HG03066 (cell line): ENCODE measurements around the gene ITGA3.
"Not testable (repeated sequence)": the region's sequence is repeated elsewhere in the genome, so short reads cannot be mapped to it uniquely, and the experiment has no call there.

Experiments used
- ATAC-seq: cut with Tn5 transposase; IDR thresholded peaks from one replicate; pipeline ENCODE4 v1.9.1; 2021; ENCODE audit warnings: low read depth; ENCODE audit not compliant: unreplicated experiment

The ITGA3 gene

DNA sequence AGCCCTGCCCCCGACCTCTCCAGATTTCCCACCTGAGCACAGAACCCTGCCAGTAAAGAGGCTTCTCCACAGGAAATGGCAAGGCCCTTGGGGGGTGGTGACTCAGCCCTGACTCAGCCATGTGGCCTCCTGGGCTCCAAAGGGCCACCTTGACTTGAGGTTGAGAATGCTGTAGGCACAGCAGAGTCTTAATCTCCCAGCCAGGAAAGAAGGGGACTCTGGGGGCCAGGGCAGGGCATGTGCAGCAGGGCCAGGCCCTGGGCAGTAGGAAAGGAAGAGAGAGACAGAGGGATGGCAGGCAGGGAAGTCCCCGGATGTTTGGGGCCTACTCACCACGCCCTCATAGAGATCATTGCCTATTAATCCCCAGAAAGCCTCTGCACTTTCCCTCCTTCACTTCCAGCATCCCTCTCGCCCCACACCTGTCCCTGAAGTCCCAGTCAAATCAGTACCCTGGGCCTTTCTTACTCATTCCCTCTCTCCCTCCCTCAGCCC lies 4.8 kb upstream of the ITGA3 start:
- no peak for ATAC-seq

DNA sequence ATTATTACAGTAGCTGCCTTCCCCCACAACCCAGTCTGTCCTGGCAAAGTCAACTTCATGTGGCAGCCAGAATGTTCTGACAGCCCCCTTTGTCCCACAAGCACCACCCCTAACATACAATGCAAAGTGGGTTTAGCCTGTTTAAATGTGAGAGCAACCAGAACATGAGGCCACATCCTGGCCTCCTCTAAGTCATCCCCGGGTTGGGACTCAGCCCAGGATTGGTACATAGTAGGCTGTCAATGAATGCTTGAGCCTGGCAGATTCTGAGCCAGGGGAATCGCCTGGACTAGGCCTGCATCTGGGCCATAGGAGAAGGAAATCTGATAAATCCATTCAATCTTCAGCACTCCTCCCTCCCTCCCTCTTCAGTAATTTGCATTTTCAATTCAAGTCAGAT lies 4.3 kb upstream of the ITGA3 start:
- ATAC-seq, result no peak

DNA sequence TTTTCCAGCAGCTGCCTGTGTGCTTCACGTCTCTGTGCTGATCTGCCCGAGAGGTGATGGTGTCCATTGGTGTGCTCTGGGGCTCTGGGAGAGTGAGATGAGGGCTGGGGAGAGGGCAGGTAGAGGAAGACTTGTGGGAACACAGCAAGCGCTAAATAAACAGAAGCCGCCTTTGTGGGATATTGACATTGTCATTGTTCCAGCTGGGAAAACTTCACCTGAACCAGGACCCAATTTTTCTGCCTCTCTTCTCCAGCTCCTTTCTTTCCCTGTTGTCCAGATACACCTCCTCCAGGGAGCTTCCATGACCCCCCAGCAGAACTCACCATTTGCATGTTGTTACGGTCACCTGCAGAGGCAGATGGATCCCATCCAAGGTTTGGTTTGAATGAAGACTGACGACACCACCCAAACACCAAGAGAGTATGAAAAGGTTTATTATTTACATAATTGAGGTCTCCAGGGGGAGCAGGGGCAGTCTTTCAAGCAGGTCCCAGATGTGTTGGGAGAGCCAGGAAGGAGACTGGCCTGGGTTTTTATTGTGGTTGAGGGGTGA lies 3.6 kb upstream of the ITGA3 start:
- ATAC-seq, result no peak

DNA sequence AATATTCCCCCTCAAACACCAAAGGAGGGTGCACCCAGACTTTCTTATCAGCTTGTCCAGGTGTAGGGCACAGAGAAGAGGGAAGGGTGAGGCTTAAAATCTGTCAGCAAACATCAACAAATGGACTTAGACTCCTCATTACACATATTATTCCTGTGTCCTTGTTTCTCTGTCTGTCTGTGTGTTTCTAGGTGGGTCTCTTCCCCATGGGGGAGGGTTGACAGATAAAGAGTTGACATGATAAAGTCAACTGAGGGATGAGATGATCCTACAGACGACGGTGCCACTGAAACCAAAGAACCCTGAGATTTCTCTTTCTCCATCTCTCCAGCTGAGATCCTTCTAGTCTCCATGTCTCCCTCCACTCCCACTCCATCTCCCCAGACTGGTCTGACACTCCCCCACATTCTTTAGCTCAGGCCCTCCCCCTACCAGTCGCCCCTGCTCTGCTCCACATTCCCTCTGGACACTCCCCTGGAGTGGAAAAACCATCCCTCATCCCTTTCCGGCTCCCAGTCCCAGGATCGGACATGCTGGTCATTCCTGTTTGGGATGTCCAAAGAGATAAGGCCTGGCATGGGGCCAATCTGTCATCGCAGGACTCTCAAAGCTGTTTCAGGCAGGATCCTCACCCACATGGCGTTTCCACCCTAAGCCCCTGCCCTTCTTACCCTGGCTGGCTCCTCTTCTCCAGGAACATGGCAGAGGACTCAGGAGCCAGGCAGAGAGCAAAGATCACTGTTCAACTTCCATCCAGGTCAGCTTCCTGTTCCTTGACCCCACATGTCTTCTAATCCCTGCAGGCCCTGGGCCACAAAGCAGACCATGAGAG lies 2.9 kb upstream of the ITGA3 start:
- ATAC-seq, result no peak

DNA sequence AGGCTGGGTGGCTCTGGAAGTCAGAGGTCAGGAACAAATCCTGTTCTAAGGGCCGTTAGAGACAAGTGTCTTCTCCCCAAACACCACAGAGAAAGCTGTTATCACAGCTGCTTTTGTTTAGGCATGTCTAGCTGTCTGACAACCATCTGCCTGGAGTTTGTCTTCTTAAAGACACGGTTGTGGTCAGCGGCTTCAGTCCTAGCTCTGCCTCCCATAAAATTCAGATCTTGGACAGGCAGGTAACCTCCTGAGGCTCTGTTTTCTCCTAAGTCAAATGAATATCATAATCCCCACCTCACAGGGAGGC lies 2.3 kb upstream of the ITGA3 start:
- ATAC-seq, result no peak

DNA sequence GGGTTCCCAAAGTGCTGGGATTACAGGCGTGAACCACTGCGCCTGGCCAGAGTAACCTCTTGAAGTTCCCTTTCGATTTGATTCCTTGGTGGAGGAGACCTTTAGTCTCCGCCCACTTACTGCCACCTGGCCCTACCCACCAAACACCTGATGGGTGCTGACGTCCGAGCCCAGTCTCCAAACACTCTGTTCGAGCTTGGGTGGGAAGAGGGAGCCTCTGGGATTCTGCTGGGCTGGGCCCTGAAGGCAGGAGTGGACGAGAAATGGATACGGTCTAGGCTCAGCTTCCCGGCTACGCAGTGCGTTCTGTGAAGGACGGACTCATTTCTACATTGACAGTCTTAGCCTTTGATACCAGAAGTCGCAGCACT lies 870 bp upstream of the ITGA3 start:
- ATAC-seq, result no peak

DNA sequence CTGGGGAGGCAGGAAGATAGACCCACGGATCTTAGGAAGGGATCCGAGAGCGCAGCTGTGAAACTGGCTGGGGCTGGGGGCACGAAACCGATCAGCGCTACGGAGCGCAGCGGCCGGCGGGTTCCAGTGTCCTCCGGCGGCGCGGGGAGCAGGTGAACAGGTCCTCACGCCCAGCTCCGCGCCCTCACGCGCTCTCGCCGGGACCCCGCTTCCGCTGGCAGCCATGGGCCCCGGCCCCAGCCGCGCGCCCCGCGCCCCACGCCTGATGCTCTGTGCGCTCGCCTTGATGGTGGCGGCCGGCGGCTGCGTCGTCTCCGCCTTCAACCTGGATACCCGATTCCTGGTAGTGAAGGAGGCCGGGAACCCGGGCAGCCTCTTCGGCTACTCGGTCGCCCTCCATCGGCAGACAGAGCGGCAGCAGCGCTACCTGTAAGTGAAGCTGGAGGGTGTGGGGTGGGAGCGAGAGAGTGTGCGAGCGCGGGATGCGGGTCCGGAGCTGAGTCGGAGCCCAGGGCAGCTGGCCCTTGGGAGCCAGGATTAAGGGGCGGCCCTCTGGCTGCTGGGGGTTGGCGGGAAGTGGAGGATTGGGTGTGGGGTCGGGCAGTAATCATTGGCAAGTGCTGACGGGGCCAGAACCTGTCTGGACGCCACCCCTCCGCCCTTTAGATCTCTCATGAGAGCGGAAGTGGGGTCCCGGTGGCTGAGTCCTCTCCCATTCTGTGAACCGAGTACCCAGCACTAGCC lies 479 bp downstream of the ITGA3 start:
- no peak for ATAC-seq

DNA sequence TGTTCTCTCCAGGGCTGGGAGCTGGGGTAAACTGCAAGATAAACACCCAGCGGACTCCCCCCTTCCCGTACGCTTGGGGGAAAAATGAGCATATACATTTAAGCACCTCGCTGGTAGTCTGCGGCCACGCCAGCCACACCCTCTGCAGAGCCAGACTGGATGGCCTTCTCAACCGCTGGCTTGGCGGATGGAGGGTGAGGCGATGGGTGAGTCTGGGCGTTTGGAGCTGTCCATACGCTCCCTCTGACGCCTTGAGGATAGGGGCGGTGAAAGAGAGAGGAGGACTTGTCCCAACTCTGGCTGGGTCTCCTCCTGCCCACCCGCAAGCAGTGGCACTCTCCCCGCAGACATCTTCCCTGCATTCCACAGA lies 1.0 kb downstream of the ITGA3 start:
- no peak for ATAC-seq

DNA sequence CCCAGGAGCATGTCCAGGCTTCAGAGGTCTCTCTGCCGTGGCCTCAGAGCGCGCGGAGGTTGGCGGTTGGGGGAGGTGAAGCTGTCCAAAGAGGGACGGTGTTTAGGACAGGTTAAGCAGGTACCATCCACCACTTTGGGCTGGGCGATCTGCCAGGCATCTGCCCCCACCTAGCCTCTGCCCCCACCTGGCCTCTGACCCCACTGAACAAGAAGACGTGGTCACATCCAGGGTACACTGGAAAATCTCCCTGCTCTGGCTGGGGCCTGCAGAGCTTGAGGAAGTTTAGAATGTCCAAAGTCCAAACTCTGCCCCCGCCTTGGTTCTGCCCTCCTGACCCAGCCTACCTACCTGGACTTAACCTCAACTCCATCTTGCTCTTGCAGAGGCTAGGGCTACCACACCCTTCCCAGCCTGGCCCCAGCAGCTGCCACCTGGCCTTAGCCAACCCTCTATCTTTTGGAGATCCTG lies 1.6 kb downstream of the ITGA3 start:
- ATAC-seq, result no peak

DNA sequence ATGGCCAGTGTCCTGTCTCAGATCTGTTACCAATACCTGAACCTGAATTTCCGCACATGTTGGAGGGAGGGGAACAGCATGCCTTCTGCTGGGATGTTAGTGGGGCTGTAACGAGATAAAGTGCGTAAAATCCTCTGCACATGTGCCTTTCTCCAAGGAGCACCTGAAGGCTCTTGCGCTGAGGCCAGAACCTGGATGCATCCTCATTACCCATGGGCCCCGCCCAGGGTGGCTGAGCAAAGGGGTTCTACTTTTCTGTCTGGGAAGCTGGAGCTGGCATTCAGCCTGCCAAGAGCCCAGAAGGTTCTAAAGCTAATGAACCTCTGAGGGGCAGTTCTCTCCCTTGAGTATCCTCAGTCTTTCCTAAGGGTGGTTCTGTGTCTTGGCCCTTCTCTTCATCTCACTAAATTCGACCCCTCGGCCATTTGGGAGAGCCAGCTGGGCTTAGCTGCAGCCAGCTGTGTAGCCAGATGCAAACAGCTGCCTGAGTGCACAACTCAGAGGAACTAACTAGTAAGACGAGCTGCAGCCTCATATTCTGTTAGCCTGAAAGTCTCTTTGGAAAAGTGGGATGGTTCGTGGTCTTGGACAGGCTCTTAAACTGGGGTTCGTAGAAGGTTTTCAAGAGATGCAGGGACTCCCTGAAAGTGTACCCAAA lies 2.5 kb downstream of the ITGA3 start:
- ATAC-seq, result no peak

DNA sequence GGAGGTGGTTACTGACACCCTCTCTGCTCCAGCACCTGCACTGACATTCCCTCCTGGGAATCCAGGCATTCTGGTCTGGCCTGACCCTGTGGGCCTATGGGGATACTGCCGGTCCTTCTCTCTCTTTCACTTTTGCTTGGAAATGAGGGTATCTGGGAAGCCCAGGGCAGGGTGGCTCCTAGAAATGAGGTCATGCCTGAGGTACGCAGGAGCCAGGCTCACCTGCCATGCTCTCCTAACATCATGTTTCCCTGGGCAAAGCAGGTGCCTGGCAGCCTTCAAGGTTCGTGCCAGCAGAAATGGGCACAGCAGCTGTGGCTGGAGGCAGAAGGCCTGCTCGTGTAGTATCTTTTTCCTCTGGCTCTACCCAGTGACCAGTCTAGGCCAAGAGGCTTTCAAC lies 3.3 kb downstream of the ITGA3 start:
- ATAC-seq, result no peak

DNA sequence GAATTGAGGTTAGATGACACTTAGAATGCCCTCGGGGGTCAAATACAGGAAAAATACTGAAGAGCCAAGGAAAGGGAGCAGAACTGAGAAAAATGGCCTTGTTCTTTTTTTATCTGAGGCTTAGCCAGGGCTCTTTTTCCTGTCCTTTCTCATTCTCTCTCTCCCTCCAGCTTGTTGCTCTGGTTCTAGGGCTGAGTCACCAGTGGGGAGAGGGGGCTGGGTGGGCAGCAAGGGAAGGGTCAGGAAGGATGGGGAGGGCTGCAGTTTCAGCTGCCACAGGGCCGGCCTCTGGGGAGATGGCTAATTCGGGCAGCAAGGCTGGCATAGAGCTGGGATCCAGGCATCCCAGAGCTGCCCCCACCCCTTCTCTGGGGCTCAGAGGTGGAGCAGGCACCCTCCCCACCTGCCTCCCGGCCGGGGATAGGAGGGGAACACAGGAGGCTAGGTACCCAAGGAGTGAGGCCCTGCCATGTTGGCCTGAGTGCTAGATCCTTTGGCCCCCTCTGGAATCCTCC lies 3.9 kb downstream of the ITGA3 start:
- no peak for ATAC-seq

DNA sequence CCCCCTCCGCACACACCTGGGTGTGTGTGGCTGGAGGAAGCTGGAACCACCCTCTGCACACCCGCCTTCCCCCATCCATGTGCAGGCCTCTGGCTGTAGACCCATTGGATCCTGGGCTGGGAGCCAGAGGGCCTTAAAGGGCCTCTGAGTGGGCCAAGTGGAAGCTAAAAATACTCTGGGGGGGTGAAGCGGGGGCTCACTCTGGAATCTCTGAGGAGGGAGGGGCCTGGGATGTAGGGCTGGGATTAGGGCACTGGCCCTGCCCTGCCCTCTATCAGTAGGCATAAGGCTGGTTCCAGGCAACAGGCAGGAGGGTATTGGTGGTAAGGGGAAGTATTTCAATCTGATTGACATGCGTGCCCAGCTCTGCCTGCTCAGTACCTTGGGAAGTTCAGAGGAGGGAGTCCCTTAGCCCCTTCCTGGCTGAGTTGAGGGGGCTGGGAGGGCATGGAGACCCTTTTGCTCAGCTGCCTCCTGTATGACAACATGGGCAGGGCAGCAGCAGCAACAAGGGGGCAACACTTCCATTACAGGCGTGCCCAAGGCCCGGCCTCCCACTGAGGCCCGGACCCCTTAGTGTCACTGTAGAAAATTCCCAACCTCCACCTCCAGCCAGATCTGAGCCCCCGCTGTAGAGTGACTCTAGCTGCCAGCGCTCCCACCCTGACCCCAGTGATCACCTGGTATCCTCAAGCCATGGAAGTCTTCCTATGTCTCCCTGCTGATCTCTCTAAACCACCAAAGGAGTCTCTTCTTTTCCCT lies 5.2 kb downstream of the ITGA3 start:
- ATAC-seq, result no peak

DNA sequence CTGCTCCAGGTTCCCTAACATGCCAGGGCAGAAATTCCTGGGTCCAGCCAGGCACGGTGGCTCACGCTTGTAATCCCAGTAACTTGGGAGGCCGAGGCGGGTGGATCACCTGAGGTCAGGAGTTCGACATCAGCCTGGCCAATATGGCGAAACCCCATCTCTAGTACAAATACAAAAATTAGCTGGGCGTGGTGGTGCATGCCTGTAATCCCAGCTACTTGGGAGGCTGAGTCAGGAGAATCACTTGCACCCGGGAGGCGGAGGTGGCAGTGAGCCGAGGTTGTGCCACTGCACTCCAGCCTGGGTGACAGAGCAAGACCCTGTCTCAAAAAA lies 5.8 kb downstream of the ITGA3 start:
- ATAC-seq, result not testable (repeated sequence)

DNA sequence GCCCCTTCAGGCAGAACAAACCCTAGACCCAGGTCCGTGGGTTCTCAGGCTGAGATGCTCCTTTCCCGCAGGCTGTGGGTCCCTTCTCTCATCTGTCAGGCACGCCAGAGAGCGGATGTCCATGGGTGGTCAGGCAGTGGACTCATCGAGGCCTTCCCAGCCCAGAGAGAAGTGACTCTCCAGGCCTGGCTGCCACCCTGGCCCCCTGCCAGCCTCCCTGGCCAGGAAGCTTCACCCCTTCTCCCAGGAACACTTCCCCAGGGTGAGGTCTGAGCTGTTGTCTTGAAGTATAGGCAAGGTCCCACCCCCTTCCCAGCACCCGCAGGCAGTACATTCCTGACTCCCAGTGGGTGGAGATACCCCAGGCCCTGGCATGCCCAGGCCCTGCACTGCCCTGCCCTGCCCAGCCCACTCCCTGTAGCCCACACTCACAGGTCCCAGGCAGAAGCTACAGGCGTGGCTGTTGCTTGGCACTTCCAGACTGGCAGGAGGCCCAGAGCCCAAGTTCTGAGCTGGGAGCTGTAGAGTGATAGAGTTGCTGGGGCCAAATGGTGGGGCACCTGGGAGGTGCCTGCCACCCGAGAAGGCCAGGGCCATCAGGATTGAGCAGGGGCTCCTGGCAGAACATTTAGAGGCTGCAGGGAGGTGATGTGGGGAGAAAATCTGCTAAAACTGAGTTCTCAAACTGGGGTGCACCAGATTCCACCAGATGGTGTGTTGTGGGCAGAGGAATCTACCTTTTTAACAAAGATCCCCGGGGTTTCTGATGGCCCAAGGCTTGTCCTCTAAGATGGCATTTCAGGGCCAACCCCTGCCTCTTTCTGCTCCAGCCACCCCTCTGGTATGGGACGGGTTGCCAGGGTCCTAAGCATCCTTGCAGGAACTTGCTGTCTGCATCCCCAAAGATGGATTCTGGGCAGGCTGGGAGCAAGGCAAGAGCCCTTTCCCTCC lies 6.7 kb downstream of the ITGA3 start:
- no peak for ATAC-seq

DNA sequence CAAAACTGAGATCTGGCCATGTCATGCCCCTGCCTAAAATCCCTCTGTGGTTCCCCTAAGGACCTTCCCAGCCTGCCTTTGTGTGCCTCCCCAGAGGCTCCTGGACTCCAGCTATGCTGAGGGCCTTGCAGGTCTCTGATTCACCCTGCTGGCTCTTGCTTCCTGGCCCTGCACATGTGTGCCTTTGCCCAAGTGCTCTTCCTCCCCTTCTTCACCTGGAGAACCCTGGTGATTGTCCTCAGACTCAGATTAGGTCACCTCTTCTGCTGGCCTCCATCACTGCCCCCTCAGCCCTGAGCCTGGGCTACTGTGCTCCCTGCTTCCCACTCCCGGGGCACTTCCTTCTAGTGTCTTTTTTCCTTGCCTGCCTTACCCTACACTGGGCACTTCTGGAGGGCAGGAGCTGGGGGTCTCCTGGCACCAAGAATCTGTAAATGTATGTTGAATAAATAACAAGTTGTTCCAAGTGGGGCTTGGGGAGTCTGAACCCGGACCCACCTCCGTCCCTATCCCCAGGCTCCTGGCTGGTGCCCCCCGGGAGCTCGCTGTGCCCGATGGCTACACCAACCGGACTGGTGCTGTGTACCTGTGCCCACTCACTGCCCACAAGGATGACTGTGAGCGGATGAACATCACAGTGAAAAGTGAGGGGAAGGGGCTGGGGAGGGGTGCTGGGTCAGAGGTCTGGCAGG lies 7.8 kb downstream of the ITGA3 start:
- no peak for ATAC-seq

DNA sequence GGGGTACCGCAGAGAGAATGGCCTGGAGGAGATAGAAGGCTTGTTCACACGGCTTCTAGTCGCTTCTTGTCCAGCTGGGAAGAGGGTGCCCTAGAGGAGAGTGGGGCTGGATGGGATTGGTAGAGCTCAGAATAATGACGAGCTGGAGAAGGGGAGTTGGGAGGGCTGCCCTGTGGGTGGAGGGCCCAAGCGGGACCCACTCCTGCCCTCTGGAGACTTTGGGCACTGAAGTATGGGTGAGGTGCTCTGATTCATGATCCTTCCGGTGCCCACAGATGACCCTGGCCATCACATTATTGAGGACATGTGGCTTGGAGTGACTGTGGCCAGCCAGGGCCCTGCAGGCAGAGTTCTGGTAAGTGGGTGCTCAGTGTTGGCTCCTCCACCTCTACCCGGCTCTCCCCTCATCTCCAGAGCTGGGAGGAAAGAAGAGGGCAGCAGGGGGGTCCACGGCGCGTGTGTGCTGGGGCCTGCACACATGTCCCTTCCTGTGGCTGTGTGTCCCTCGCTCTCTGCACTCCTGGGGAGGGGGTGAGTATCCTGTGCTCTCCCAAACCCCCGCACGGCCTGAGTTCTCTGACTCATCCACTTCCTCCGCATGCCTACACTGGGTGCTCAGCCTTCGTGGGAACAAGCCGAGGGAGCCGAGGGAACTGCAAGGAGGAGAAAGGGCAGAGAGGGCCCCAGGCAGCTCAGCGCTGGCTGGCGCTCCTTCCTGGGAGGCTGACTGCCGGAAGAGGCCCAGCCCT lies 8.5 kb downstream of the ITGA3 start:
- no peak for ATAC-seq

DNA sequence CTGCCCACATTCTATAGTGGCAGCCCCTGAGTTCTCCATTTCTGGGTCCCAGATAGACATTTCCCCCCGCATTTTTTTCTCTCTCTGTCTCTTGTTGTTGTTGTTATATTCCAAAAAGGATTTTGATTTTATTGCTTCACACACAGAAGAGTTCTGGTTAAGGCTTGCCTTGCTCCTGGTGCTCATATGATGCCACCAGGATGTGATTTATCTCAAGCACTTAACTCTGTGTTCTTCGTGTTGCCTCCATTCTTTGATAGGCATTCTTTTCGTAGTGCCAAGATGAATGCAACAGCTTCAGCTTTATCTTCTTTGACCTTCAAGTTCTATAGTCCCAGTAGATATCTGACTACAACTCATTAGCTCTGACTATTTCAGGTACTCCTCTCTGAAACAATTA lies 9.1 kb downstream of the ITGA3 start:
- no peak for ATAC-seq
